Peyer's patch (tissue), 4 donors: ENCODE data around the gene AP3S1.

Source experiments
- POLR2A ChIP-seq, 2 donors: fragments of 450-650 bp; IDR thresholded peaks; one replicate each; pipeline ENCODE4 v1.5.1; 2017; ENCODE audit warnings: antibody characterized with exemption in 2 of 2, mild to moderate bottlenecking in 2 of 2, moderate library complexity in 2 of 2
- TF ChIP-seq, protein P1 (sequence below), 6 experiments: fragments of 450-650 bp in 4 of 6; fragments of 200-600 bp in 2 of 6; sonication (generic) in 1 of 6; IDR thresholded peaks; one replicate each; pipeline ENCODE4 v1.5.1; 2017 to 2019; ENCODE audit warnings: antibody characterized with exemption in 6 of 6, mild to moderate bottlenecking in 3 of 6, moderate library complexity in 1 of 6

DNA sequence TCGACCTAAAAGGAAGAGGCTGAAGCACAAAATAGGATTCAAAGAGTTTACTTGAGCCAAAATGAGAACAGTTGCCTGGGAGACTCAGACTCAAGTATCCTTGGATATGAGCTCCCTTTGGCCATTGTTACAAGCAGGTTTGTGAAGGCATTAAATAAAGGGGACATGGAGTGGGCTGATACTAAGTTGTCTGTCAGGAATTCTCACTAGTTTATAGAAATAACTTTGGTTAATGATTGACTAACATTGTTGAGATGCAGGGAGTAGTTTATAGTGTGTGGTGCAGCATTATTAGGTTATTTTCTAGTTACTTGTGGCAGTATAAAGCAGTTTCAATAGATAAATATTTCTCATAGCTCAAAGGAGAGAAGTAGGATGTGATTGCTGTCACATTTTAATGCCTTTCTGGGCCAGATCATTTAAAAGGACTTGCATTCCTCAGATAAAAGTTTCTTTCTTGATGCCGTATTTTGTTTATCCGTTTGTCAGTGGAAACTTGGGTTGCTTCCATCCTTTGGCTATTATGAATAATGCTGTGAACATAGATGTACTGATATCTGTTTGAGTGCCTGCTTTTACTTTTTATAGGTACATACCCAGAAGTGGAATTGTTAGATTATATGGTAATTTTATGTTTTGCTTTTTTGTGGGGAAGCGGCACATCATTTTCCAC, 9.1 kb downstream of the AP3S1 start:
- TF ChIP-seq, protein P1, sequence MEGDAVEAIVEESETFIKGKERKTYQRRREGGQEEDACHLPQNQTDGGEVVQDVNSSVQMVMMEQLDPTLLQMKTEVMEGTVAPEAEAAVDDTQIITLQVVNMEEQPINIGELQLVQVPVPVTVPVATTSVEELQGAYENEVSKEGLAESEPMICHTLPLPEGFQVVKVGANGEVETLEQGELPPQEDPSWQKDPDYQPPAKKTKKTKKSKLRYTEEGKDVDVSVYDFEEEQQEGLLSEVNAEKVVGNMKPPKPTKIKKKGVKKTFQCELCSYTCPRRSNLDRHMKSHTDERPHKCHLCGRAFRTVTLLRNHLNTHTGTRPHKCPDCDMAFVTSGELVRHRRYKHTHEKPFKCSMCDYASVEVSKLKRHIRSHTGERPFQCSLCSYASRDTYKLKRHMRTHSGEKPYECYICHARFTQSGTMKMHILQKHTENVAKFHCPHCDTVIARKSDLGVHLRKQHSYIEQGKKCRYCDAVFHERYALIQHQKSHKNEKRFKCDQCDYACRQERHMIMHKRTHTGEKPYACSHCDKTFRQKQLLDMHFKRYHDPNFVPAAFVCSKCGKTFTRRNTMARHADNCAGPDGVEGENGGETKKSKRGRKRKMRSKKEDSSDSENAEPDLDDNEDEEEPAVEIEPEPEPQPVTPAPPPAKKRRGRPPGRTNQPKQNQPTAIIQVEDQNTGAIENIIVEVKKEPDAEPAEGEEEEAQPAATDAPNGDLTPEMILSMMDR (IDR thresholded peaks at IDR 0.05), result no peak
- TF ChIP-seq POLR2A (IDR thresholded peaks at IDR 0.05), result no peak
